Measurements from ENCODE around the gene ZNF654. TPM values are rescaled to one million over a fixed set of nuclear protein-coding genes. Genes with fewer than 3 reads are reported as not detected.

Gene ZNF654
- total and polyA plus RNA-seq, 2 donors (not counting 3 experiments of a cell fraction or from before 2014, with no cell fraction given) = 2.9 to 14.6 TPM

GRCh38 chr3:88147261-88147660, 88.2 kb downstream of the ZNF654 start:
- H4K20me1 ChIP-seq (replicated peaks; ENCODE audit: control insufficient read depth, extremely low read depth, insufficient read depth, low read length) = no peaks in the 10 kb centered on the region
- CTCF ChIA-PET = interaction anchor here (1.1 kb wide), 1 partner anchor 35 kb away, joined by 3 read pairs; no protein-coding TSS in a partner anchor
- no peak overlapping the region for H3K4me2 ChIP-seq (ENCODE audit: insufficient read depth, low read length)
- DNase-seq (ENCODE audit: low read depth, low spot score) = no peak
- no peaks in the 10 kb centered on the region for H3K36me3 ChIP-seq (ENCODE audit: control insufficient read depth in 2 of 2, extremely low read depth in 1 of 2, insufficient read depth in 2 of 2, low read length in 2 of 2)
- peaks cover 13% of the 10 kb centered on the region for H3K4me1 ChIP-seq (ENCODE audit: control insufficient read depth, extremely low read depth, insufficient read depth, low read length)
- H3K27me3 ChIP-seq (ENCODE audit: control insufficient read depth in 2 of 2, insufficient read depth in 2 of 2, low read length in 2 of 2) = no peaks in the 10 kb centered on the region
- no peak overlapping the region for H3K27ac ChIP-seq (ENCODE audit: insufficient read depth, low read depth, low read length)
- peaks cover 23% of the 10 kb centered on the region for H3K79me2 ChIP-seq (ENCODE audit: control insufficient read depth, insufficient read depth, low read length)
- no peak overlapping the region for H2AFZ ChIP-seq (ENCODE audit: low read depth, low read length)
- H3K9ac ChIP-seq (replicated peaks; ENCODE audit: extremely low read depth, insufficient read depth, low read length) = no peak overlapping the region
- intact Hi-C loops (cut with micrococcal nuclease) = no loop called here
- no TSS peak for BruUV-seq (replicated peaks)
- no peak overlapping the region for H3K4me3 ChIP-seq (replicated peaks in 1 of 3; ENCODE audit: insufficient read depth in 1 of 3, low read depth in 1 of 3, low read length in 3 of 3)
- no peak for TF ChIP-seq EZH2 (IDR thresholded peaks at IDR 0.05; ENCODE audit: borderline replicate concordance, low read depth, low read length, severe bottlenecking)
- TF ChIP-seq POLR2AphosphoS5 (IDR thresholded peaks at IDR 0.05; ENCODE audit: insufficient read depth, low read depth, low read length) = no peak
- no peak for TF ChIP-seq JUN (IDR thresholded peaks at IDR 0.05; ENCODE audit: borderline replicate concordance, insufficient read depth, insufficient read length, low read depth)
- TF ChIP-seq CTCF (IDR thresholded peaks at IDR 0.05; ENCODE audit: extremely low read depth in 1 of 2, insufficient read depth in 1 of 2, low read depth in 1 of 2, low read length in 2 of 2) = no peak
- no peak for TF ChIP-seq GATA2 (IDR thresholded peaks at IDR 0.05; ENCODE audit: insufficient read depth, insufficient read length, low read depth, low read length)
- no peak for TF ChIP-seq POLR2A (IDR thresholded peaks at IDR 0.05; ENCODE audit: low read depth, low read length)
- TF ChIP-seq FOS (IDR thresholded peaks at IDR 0.05; ENCODE audit: borderline replicate concordance, insufficient read depth, low read length) = no peak
- TF ChIP-seq, protein P1, sequence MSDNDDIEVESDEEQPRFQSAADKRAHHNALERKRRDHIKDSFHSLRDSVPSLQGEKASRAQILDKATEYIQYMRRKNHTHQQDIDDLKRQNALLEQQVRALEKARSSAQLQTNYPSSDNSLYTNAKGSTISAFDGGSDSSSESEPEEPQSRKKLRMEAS (IDR thresholded peaks at IDR 0.05; ENCODE audit: insufficient read depth, insufficient read length) = no peak
- no peak for TF ChIP-seq MYC (IDR thresholded peaks at IDR 0.05; ENCODE audit: low read depth, low read length)
- POLR2A ChIA-PET = no interaction called here
- dilution Hi-C loops (cut with MboI; ENCODE audit: extremely low pct_ligation_motif_present, low sequenced_read_pairs) = no loop called here
- FAIRE-seq = no peak
- H3K9me3 ChIP-seq (replicated peaks; ENCODE audit: control insufficient read depth, insufficient read depth, low read length) = no peaks in the 10 kb centered on the region
- no peaks in the 10 kb centered on the region for H3K9me1 ChIP-seq (replicated peaks; ENCODE audit: control insufficient read depth, extremely low read depth, insufficient read depth, low read length)

Data from endothelial cell of umbilical vein (primary cell).